ENCODE measurements around the gene BTF3. TPM values are rescaled to one million over a fixed set of nuclear protein-coding genes. Genes with fewer than 3 reads are reported as not detected.

The BTF3 gene
- total and polyA plus RNA-seq, 2 of the 13 experiments (the other 11 are each of a cell fraction or from before 2014, with no cell fraction given) = 557 to 698 TPM

DNA sequence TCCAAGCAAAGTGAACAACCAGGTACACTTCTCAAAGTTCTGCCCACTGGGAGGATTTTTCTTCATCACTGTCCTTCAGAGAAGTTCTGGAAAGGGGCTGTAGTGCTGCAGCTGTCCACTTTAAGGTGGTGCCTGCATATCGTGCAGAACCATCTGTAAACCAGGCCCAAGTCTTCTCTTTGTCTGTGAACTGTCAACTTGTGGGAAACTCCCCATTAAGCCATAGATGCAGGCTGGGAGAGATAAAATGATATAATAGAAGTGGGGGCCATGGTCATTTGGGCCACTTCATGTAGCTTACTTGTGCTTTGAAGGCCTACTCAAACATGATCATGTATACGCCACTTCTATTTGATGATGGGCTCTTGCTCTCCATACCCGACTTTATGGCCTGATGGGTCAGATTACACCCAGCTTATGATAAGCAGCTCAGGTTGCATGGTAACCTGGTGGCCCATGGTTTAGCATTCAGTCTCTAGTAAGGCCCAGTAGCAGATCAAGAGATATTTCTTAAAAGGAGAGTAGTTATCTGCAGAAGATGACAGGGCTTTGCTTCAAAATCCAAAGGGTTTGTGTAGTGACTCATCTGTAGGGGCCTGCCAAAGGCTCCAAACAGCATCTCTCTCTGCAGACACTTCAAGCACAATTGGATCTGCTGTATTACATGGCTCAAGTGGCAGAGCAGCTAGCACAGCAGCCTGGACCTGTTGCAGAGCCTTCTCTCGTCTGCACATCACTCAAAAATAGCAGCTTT lies 15.7 kb upstream of the BTF3 start (continued):
- TF ChIP-seq, protein P1, sequence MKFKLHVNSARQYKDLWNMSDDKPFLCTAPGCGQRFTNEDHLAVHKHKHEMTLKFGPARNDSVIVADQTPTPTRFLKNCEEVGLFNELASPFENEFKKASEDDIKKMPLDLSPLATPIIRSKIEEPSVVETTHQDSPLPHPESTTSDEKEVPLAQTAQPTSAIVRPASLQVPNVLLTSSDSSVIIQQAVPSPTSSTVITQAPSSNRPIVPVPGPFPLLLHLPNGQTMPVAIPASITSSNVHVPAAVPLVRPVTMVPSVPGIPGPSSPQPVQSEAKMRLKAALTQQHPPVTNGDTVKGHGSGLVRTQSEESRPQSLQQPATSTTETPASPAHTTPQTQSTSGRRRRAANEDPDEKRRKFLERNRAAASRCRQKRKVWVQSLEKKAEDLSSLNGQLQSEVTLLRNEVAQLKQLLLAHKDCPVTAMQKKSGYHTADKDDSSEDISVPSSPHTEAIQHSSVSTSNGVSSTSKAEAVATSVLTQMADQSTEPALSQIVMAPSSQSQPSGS (CRISPR knock-in tag; IDR thresholded peaks at IDR 0.05) = no peak

DNA sequence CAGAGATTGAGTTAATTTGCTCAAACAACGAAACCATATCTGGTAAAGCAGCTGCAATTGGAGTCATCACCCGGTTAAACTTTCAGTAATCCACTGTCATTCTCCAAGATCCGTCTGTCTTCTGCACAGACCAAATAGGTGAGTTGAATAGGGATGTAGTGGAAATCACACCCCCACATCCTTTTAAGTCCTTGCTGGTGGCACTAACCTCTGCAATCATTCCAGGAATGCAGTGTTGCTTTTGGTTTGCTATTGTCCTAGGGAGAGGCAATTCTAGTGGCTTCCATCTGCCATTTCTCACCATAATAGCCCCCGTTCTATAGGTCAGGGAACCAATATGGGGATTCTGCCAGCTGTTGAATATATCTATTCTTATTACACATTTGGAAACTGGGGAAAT lies 14.6 kb upstream of the BTF3 start:
- no peaks in the 10 kb centered on the region for H3K79me2 ChIP-seq (ENCODE audit: insufficient read depth, low read length)
- no peak for FAIRE-seq
- CTCF ChIA-PET (ENCODE audit: low intra/inter-chr PET ratio, low total read pairs) = no interaction called here
- H3K4me1 ChIP-seq (ENCODE audit: insufficient read depth, low read length) = no peaks in the 10 kb centered on the region
- H3K9ac ChIP-seq (ENCODE audit: insufficient read depth, low read depth, low read length) = no peak overlapping the region
- H3K9me3 ChIP-seq (ENCODE audit: low read length) = no peaks in the 10 kb centered on the region
- H3K36me3 ChIP-seq (replicated peaks in 1 of 2; ENCODE audit: control insufficient read depth in 1 of 2, insufficient read depth in 2 of 2, low read length in 2 of 2) = no peaks in the 10 kb centered on the region
- no peak for ATAC-seq
- intact Hi-C loops (cut with micrococcal nuclease; ENCODE audit: unreplicated experiment) (no loop called here), in situ Hi-C loops (cut with HindIII; ENCODE audit: extremely low pct_ligation_motif_present, low pct_unique_long_range_greater_than_20kb) (no loop called here)
- H3K4me3 ChIP-seq (replicated peaks in 1 of 3; ENCODE audit: insufficient read depth in 1 of 3, low read depth in 2 of 3, low read length in 3 of 3) = no peak overlapping the region
- no peaks in the 10 kb centered on the region for H4K20me1 ChIP-seq (ENCODE audit: insufficient read depth, low read length)
- peaks cover 0 to 24% of the 10 kb centered on the region in 2 experiments; a peak in 4 of 5 replicates for H3K27me3 ChIP-seq (ENCODE audit: control insufficient read depth in 1 of 2, insufficient read depth in 2 of 2, low read length in 2 of 2)
- POLR2A ChIA-PET = no interaction called here
- WGBS (ENCODE audit: low lambda C conversion rate) = 6% methylated on average over 4 of the region's 4 CpGs
- H2AFZ ChIP-seq (ENCODE audit: low read length) = no peak overlapping the region
- no peak overlapping the region for H3K4me2 ChIP-seq (ENCODE audit: low read depth, low read length)
- no TSS peak for BruUV-seq (replicated peaks)
- H3K27ac ChIP-seq (ENCODE audit: extremely low read length, insufficient read depth, low read length) = no peak overlapping the region
- no peak for DNase-seq (ENCODE audit: low spot score)
- TF ChIP-seq, protein P2, sequence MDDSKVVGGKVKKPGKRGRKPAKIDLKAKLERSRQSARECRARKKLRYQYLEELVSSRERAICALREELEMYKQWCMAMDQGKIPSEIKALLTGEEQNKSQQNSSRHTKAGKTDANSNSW (CRISPR knock-in tag; IDR thresholded peaks at IDR 0.05; ENCODE audit: borderline replicate concordance) = no peak
- TF ChIP-seq ZNF567 (CRISPR knock-in tag; IDR thresholded peaks at IDR 0.05; ENCODE audit: borderline replicate concordance) (no peak), ZNF598 (CRISPR knock-in tag; IDR thresholded peaks at IDR 0.05; ENCODE audit: borderline replicate concordance) (no peak), ZNF558 (CRISPR knock-in tag; IDR thresholded peaks at IDR 0.05; ENCODE audit: borderline replicate concordance) (no peak), ZNF124 (CRISPR knock-in tag; IDR thresholded peaks at IDR 0.05) (no peak), TOE1 (CRISPR knock-in tag; IDR thresholded peaks at IDR 0.05) (no peak), NR1H2 (CRISPR knock-in tag; IDR thresholded peaks at IDR 0.05; ENCODE audit: borderline replicate concordance, low read depth) (no peak), PRPF4 (IDR thresholded peaks at IDR 0.05; ENCODE audit: low read depth, low read length, poor library complexity, severe bottlenecking) (no peak), NFE2 (CRISPR knock-in tag; IDR thresholded peaks at IDR 0.05) (no peak), ZZZ3 (CRISPR knock-in tag; IDR thresholded peaks at IDR 0.05; ENCODE audit: borderline replicate concordance) (no peak), ZNF615 (CRISPR knock-in tag; IDR thresholded peaks at IDR 0.05; ENCODE audit: borderline replicate concordance) (no peak)
- TF ChIP-seq, protein P3, sequence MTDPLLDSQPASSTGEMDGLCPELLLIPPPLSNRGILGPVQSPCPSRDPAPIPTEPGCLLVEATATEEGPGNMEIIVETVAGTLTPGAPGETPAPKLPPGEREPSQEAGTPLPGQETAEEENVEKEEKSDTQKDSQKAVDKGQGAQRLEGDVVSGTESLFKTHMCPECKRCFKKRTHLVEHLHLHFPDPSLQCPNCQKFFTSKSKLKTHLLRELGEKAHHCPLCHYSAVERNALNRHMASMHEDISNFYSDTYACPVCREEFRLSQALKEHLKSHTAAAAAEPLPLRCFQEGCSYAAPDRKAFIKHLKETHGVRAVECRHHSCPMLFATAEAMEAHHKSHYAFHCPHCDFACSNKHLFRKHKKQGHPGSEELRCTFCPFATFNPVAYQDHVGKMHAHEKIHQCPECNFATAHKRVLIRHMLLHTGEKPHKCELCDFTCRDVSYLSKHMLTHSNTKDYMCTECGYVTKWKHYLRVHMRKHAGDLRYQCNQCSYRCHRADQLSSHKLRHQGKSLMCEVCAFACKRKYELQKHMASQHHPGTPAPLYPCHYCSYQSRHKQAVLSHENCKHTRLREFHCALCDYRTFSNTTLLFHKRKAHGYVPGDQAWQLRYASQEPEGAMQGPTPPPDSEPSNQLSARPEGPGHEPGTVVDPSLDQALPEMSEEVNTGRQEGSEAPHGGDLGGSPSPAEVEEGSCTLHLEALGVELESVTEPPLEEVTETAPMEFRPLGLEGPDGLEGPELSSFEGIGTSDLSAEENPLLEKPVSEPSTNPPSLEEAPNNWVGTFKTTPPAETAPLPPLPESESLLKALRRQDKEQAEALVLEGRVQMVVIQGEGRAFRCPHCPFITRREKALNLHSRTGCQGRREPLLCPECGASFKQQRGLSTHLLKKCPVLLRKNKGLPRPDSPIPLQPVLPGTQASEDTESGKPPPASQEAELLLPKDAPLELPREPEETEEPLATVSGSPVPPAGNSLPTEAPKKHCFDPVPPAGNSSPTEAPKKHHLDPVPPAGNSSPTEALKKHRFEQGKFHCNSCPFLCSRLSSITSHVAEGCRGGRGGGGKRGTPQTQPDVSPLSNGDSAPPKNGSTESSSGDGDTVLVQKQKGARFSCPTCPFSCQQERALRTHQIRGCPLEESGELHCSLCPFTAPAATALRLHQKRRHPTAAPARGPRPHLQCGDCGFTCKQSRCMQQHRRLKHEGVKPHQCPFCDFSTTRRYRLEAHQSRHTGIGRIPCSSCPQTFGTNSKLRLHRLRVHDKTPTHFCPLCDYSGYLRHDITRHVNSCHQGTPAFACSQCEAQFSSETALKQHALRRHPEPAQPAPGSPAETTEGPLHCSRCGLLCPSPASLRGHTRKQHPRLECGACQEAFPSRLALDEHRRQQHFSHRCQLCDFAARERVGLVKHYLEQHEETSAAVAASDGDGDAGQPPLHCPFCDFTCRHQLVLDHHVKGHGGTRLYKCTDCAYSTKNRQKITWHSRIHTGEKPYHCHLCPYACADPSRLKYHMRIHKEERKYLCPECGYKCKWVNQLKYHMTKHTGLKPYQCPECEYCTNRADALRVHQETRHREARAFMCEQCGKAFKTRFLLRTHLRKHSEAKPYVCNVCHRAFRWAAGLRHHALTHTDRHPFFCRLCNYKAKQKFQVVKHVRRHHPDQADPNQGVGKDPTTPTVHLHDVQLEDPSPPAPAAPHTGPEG (CRISPR knock-in tag; IDR thresholded peaks at IDR 0.05) = no peak
